K562 (cell line): ENCODE measurements around the gene LRFN4.

Experiments
- ADNP ChIP-seq: fragments of 200-800 bp; sonication (Bioruptor generic); IDR thresholded peaks from 2 replicates; pipeline ENCODE4 v1.6.1; 2016; ENCODE audit warnings: missing genetic modification characterization, missing compliant biosample characterization
- CBX5 ChIP-seq: IDR thresholded peaks from 2 replicates; pipeline ENCODE4 v1.6.1; 2014; ENCODE audit warnings: low read depth, borderline replicate concordance
- CBX8 ChIP-seq: fragments of 200-600 bp; sonication (generic); IDR thresholded peaks from 2 replicates; pipeline ENCODE4 v1.6.1; 2012; ENCODE audit warnings: borderline replicate concordance, mixed run types, low read depth, mild to moderate bottlenecking, moderate library complexity, mixed read lengths, low read length, control low read depth, inconsistent platforms; ENCODE audit not compliant: poor library complexity, severe bottlenecking; ENCODE audit errors: extremely low read depth
- CREM ChIP-seq: IDR thresholded peaks from 2 replicates; pipeline ENCODE4 v1.6.1; 2014; ENCODE audit warnings: antibody characterized with exemption, low read depth
- EZH2 ChIP-seq: IDR thresholded peaks from 2 replicates; pipeline ENCODE4 v1.6.1; 2012; ENCODE audit warnings: low read depth, mild to moderate bottlenecking, inconsistent platforms, low read length, borderline replicate concordance
- HEY1 ChIP-seq: fragments of 250-450 bp; sonication (Bioruptor Pico); IDR thresholded peaks from 2 replicates; pipeline ENCODE4 v1.5.0; 2020; ENCODE audit warnings: mild to moderate bottlenecking, moderate library complexity, borderline replicate concordance
- MYC ChIP-seq, 2 experiments: fragments of 250-450 bp in 1 of 2; sonication (Bioruptor Pico) in 1 of 2; IDR thresholded peaks; 2 replicates each; pipeline versions ENCODE4 v1.5.1 to v1.6.1; 2012 to 2021; ENCODE audit warnings: low read depth in 2 of 2, borderline replicate concordance in 1 of 2, improper control_type of control experiment in 1 of 2, low read length in 1 of 2, mild to moderate bottlenecking in 1 of 2, moderate library complexity in 1 of 2
- NFIC ChIP-seq: fragments of 450-650 bp; IDR thresholded peaks from 2 replicates; pipeline ENCODE4 v1.6.1; 2017; ENCODE audit warnings: mild to moderate bottlenecking, inconsistent platforms
- PPARD ChIP-seq: fragments of 250-450 bp; sonication (Bioruptor Pico); IDR thresholded peaks from 2 replicates; pipeline ENCODE4 v1.8.0; 2022; ENCODE audit warnings: inconsistent platforms, mild to moderate bottlenecking, moderate library complexity
- RCOR1 ChIP-seq, 2 experiments: IDR thresholded peaks; 2 replicates each; pipeline ENCODE4 v1.6.1; 2012; ENCODE audit warnings: low read depth in 2 of 2, low read length in 2 of 2, borderline replicate concordance in 1 of 2, improper control_type of control experiment in 1 of 2
- SMC3 ChIP-seq: conservative IDR thresholded peaks from 2 replicates; pipeline ENCODE4 v1.6.1; 2011; ENCODE audit warnings: low read depth, low read length, improper control_type of control experiment; ENCODE audit not compliant: insufficient read depth
- TF ChIP-seq, protein P1 (sequence below): sonication (generic); formaldehyde crosslinking; IDR thresholded peaks from 2 replicates; pipeline ENCODE4 v1.8.1; 2023; ENCODE audit warnings: mild to moderate bottlenecking, missing genetic modification reagents
- TF ChIP-seq, protein P2 (sequence below): fragments of 250-450 bp; sonication (Bioruptor Pico); IDR thresholded peaks from 2 replicates; pipeline ENCODE4 v1.4.0; 2020
- TF ChIP-seq, protein P3 (sequence below), 3 experiments: IDR thresholded peaks in 2 of 3; conservative IDR thresholded peaks in 1 of 3; 2 replicates each; pipeline ENCODE4 v1.5.1; 2011 to 2012; ENCODE audit warnings: low read length in 3 of 3, mild to moderate bottlenecking in 3 of 3, control low read depth in 2 of 3, improper control_type of control experiment in 1 of 3, inconsistent platforms in 1 of 3, low read depth in 1 of 3, mixed read lengths in 1 of 3, moderate library complexity in 1 of 3; ENCODE audit not compliant: insufficient read depth in 2 of 3

DNA sequence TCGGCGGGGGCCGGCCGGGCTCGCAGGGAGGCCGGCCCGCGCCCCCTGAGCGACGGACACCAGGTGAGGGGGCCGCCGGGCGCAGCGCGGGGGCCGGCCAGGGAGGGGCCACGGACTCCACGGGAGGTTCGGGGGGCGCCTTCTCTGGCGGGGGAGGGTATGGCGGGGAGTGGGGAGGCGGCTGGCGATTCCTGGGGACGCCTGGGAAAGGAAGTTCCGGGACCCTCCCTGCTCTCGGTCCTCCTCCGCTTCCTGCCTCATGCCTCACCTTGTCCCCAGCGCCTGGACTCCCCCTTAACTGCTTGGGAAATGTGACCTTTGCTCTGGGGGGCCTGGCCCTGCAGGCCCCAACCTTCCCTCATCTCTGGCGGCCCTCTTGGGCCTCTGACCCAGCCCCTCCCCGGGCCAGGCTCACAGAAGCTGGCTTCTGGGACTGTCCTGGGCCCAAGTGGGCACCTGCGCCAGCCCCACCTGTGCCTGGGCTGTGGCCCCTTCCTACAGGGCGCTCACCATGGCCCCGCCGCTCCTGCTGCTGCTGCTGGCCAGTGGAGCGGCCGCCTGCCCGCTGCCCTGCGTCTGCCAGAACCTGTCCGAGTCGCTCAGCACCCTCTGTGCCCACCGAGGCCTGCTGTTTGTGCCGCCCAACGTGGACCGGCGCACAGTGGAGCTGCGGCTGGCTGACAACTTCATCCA lies 516 bp downstream of the LRFN4 start:
- TF ChIP-seq PPARD (CRISPR knock-in tag) (no peak), SMC3 (no peak), NFIC (no peak), RCOR1 (IDR thresholded peaks at IDR 0.05; ENCODE audit: borderline replicate concordance in 1 of 2, low read depth in 2 of 2, low read length in 2 of 2) (no peak), CREM (no peak), HEY1 (CRISPR knock-in tag) (no peak), CBX8 (no peak), CBX5 (no peak), MYC (IDR thresholded peaks at IDR 0.05; ENCODE audit: low read depth, low read length) (no peak), MYC (CRISPR knock-in tag; IDR thresholded peaks at IDR 0.05; ENCODE audit: borderline replicate concordance, low read depth) (no peak), ADNP (tag) (no peak), EZH2 (no peak)
- TF ChIP-seq, protein P1, sequence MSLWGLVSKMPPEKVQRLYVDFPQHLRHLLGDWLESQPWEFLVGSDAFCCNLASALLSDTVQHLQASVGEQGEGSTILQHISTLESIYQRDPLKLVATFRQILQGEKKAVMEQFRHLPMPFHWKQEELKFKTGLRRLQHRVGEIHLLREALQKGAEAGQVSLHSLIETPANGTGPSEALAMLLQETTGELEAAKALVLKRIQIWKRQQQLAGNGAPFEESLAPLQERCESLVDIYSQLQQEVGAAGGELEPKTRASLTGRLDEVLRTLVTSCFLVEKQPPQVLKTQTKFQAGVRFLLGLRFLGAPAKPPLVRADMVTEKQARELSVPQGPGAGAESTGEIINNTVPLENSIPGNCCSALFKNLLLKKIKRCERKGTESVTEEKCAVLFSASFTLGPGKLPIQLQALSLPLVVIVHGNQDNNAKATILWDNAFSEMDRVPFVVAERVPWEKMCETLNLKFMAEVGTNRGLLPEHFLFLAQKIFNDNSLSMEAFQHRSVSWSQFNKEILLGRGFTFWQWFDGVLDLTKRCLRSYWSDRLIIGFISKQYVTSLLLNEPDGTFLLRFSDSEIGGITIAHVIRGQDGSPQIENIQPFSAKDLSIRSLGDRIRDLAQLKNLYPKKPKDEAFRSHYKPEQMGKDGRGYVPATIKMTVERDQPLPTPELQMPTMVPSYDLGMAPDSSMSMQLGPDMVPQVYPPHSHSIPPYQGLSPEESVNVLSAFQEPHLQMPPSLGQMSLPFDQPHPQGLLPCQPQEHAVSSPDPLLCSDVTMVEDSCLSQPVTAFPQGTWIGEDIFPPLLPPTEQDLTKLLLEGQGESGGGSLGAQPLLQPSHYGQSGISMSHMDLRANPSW (CRISPR knock-in tag) = no peak
- TF ChIP-seq, protein P2, sequence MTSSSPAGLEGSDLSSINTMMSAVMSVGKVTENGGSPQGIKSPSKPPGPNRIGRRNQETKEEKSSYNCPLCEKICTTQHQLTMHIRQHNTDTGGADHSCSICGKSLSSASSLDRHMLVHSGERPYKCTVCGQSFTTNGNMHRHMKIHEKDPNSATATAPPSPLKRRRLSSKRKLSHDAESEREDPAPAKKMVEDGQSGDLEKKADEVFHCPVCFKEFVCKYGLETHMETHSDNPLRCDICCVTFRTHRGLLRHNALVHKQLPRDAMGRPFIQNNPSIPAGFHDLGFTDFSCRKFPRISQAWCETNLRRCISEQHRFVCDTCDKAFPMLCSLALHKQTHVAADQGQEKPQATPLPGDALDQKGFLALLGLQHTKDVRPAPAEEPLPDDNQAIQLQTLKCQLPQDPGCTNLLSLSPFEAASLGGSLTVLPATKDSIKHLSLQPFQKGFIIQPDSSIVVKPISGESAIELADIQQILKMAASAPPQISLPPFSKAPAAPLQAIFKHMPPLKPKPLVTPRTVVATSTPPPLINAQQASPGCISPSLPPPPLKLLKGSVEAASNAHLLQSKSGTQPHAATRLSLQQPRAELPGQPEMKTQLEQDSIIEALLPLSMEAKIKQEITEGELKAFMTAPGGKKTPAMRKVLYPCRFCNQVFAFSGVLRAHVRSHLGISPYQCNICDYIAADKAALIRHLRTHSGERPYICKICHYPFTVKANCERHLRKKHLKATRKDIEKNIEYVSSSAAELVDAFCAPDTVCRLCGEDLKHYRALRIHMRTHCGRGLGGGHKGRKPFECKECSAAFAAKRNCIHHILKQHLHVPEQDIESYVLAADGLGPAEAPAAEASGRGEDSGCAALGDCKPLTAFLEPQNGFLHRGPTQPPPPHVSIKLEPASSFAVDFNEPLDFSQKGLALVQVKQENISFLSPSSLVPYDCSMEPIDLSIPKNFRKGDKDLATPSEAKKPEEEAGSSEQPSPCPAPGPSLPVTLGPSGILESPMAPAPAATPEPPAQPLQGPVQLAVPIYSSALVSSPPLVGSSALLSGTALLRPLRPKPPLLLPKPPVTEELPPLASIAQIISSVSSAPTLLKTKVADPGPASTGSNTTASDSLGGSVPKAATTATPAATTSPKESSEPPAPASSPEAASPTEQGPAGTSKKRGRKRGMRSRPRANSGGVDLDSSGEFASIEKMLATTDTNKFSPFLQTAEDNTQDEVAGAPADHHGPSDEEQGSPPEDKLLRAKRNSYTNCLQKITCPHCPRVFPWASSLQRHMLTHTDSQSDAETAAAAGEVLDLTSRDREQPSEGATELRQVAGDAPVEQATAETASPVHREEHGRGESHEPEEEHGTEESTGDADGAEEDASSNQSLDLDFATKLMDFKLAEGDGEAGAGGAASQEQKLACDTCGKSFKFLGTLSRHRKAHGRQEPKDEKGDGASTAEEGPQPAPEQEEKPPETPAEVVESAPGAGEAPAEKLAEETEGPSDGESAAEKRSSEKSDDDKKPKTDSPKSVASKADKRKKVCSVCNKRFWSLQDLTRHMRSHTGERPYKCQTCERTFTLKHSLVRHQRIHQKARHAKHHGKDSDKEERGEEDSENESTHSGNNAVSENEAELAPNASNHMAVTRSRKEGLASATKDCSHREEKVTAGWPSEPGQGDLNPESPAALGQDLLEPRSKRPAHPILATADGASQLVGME (CRISPR knock-in tag) = no peak
- TF ChIP-seq, protein P3, sequence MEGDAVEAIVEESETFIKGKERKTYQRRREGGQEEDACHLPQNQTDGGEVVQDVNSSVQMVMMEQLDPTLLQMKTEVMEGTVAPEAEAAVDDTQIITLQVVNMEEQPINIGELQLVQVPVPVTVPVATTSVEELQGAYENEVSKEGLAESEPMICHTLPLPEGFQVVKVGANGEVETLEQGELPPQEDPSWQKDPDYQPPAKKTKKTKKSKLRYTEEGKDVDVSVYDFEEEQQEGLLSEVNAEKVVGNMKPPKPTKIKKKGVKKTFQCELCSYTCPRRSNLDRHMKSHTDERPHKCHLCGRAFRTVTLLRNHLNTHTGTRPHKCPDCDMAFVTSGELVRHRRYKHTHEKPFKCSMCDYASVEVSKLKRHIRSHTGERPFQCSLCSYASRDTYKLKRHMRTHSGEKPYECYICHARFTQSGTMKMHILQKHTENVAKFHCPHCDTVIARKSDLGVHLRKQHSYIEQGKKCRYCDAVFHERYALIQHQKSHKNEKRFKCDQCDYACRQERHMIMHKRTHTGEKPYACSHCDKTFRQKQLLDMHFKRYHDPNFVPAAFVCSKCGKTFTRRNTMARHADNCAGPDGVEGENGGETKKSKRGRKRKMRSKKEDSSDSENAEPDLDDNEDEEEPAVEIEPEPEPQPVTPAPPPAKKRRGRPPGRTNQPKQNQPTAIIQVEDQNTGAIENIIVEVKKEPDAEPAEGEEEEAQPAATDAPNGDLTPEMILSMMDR (IDR thresholded peaks at IDR 0.05 in 2 of 3, conservative IDR thresholded peaks at IDR 0.05 in 1 of 3; ENCODE audit: insufficient read depth in 2 of 3, low read depth in 1 of 3, low read length in 3 of 3) = no peak
